ENCODE data around the gene PEX5L.
"Not testable (repeated sequence)": the region's sequence is repeated elsewhere in the genome, so short reads cannot be mapped to it uniquely, and the experiment has no call there.

The PEX5L gene

GRCh38 chr3:180036671-180037455, at the start of gene PEX5L:
Gene PEX5L, minus strand, starts transcription at chr3:180036937. Its CDS starts 338 bp downstream, at chr3:180036599.
- H3K4me3 ChIP-seq (ENCODE audit: low read length), result peak within 1 kb of the TSS; percentile 81
- no peak for TF ChIP-seq ZNF274 (IDR thresholded peaks at IDR 0.05; ENCODE audit: low read depth, low read length)

GRCh38 chr3:180085122-180085710, 48.5 kb upstream of the PEX5L start:
- TF ChIP-seq ZNF274 (IDR thresholded peaks at IDR 0.05; ENCODE audit: low read depth, low read length), result no peak
- H3K4me3 ChIP-seq (ENCODE audit: low read length), result no peak overlapping the region

- no peak overlapping the region for H3K4me3 ChIP-seq (ENCODE audit: low read length)
- TF ChIP-seq ZNF274 (IDR thresholded peaks at IDR 0.05; ENCODE audit: low read depth, low read length), result no peak
Measured at GRCh38 chr3:180082699-180083098, 46.0 kb upstream of the PEX5L start.

- TF ChIP-seq ZNF274 (IDR thresholded peaks at IDR 0.05; ENCODE audit: low read depth, low read length), result no peak
- no peak overlapping the region for H3K4me3 ChIP-seq (ENCODE audit: low read length)
Measured at GRCh38 chr3:180078592-180078991, 41.9 kb upstream of the PEX5L start.

GRCh38 chr3:180073561-180073960, 36.8 kb upstream of the PEX5L start:
- TF ChIP-seq ZNF274 (IDR thresholded peaks at IDR 0.05; ENCODE audit: low read depth, low read length), result no peak
- H3K4me3 ChIP-seq (ENCODE audit: low read length), result no peak overlapping the region

- no peak for TF ChIP-seq ZNF274 (IDR thresholded peaks at IDR 0.05; ENCODE audit: low read depth, low read length)
- H3K4me3 ChIP-seq (ENCODE audit: low read length), result no peak overlapping the region
Measured at GRCh38 chr3:180072786-180073185, 36.0 kb upstream of the PEX5L start.

- TF ChIP-seq ZNF274 (IDR thresholded peaks at IDR 0.05; ENCODE audit: low read depth, low read length), result no peak
- no peak overlapping the region for H3K4me3 ChIP-seq (ENCODE audit: low read length)
Measured at GRCh38 chr3:180070925-180071324, 34.2 kb upstream of the PEX5L start.

GRCh38 chr3:180068023-180068422, 31.3 kb upstream of the PEX5L start:
- H3K4me3 ChIP-seq (ENCODE audit: low read length), result no peak overlapping the region
- no peak for TF ChIP-seq ZNF274 (IDR thresholded peaks at IDR 0.05; ENCODE audit: low read depth, low read length)

- H3K4me3 ChIP-seq (ENCODE audit: low read length), result no peak overlapping the region
- no peak for TF ChIP-seq ZNF274 (IDR thresholded peaks at IDR 0.05; ENCODE audit: low read depth, low read length)
Measured at GRCh38 chr3:180066598-180066997, 29.9 kb upstream of the PEX5L start.

- no peak overlapping the region for H3K4me3 ChIP-seq (ENCODE audit: low read length)
- no peak for TF ChIP-seq ZNF274 (IDR thresholded peaks at IDR 0.05; ENCODE audit: low read depth, low read length)
Measured at GRCh38 chr3:180063783-180064182, 27.0 kb upstream of the PEX5L start.

GRCh38 chr3:180062771-180063170, 26.0 kb upstream of the PEX5L start:
- H3K4me3 ChIP-seq (ENCODE audit: low read length), result no peak overlapping the region
- no peak for TF ChIP-seq ZNF274 (IDR thresholded peaks at IDR 0.05; ENCODE audit: low read depth, low read length)

- H3K4me3 ChIP-seq (ENCODE audit: low read length), result no peak overlapping the region
- TF ChIP-seq ZNF274 (IDR thresholded peaks at IDR 0.05; ENCODE audit: low read depth, low read length), result no peak
Measured at GRCh38 chr3:180059356-180059755, 22.6 kb upstream of the PEX5L start.

GRCh38 chr3:180058238-180058637, 21.5 kb upstream of the PEX5L start:
- H3K4me3 ChIP-seq (ENCODE audit: low read length), result no peak overlapping the region
- no peak for TF ChIP-seq ZNF274 (IDR thresholded peaks at IDR 0.05; ENCODE audit: low read depth, low read length)

- not testable (repeated sequence) for H3K4me3 ChIP-seq (ENCODE audit: low read length)
Measured at GRCh38 chr3:180055656-180056055, 18.9 kb upstream of the PEX5L start.

GRCh38 chr3:180049391-180049790, 12.7 kb upstream of the PEX5L start:
- H3K4me3 ChIP-seq (ENCODE audit: low read length), result no peak overlapping the region
- TF ChIP-seq ZNF274 (IDR thresholded peaks at IDR 0.05; ENCODE audit: low read depth, low read length), result no peak
